Duodenal mucosa (tissue), 2 donors: ENCODE results near the gene CPPED1.

Experiments
- H3K27ac ChIP-seq: one replicate; pipeline ENCODE4 v1.7.0; 2013; ENCODE audit warnings: low read depth, low read length
- H3K27me3 ChIP-seq, 2 donors: one replicate each; pipeline ENCODE4 v1.7.0; 2013; ENCODE audit warnings: low read length in 2 of 2, control low read depth in 1 of 2; ENCODE audit not compliant: insufficient read depth in 2 of 2, control insufficient read depth in 1 of 2
- H3K36me3 ChIP-seq, 2 donors: one replicate each; pipeline ENCODE4 v1.7.0; 2013; ENCODE audit warnings: low read length in 2 of 2, control low read depth in 1 of 2; ENCODE audit not compliant: insufficient read depth in 2 of 2, control insufficient read depth in 1 of 2
- H3K4me1 ChIP-seq, 2 donors: one replicate each; pipeline ENCODE4 v1.7.0; 2013; ENCODE audit warnings: low read length in 2 of 2, control low read depth in 1 of 2; ENCODE audit not compliant: insufficient read depth in 2 of 2, control insufficient read depth in 1 of 2
- H3K4me3 ChIP-seq, 2 donors: one replicate each; pipeline ENCODE4 v1.7.0; 2013; ENCODE audit warnings: low read length in 2 of 2, low read depth in 1 of 2
- H3K9ac ChIP-seq, 2 donors: one replicate each; pipeline ENCODE4 v1.7.0; 2013; ENCODE audit warnings: low read length in 2 of 2, low read depth in 1 of 2
- H3K9me3 ChIP-seq, 2 donors: one replicate each; pipeline ENCODE4 v1.7.0; 2013; ENCODE audit warnings: low read length in 2 of 2, control low read depth in 1 of 2; ENCODE audit not compliant: control insufficient read depth in 1 of 2

Gene CPPED1

GRCh38 chr16:12690024-12690423 lies 113.7 kb downstream of the CPPED1 start:
- no peak overlapping the region for H3K4me3 ChIP-seq
- no peaks in the 10 kb centered on the region for H3K9me3 ChIP-seq
- H3K36me3 ChIP-seq = peaks cover 0 to 8% of the 10 kb centered on the region in 2 donors

GRCh38 chr16:12688951-12689850 lies 114.5 kb downstream of the CPPED1 start:
- H3K4me1 ChIP-seq = no peaks in the 10 kb centered on the region
- no peaks in the 10 kb centered on the region for H3K9me3 ChIP-seq
- H3K9ac ChIP-seq = no peak overlapping the region
- no peaks in the 10 kb centered on the region for H3K27me3 ChIP-seq
- no peak overlapping the region for H3K4me3 ChIP-seq
- peaks cover 0 to 8% of the 10 kb centered on the region in 2 donors for H3K36me3 ChIP-seq
- no peak overlapping the region for H3K27ac ChIP-seq

More at GRCh38 chr16:12690024-12690423, 113.7 kb downstream of the CPPED1 start:
- no peak overlapping the region for H3K9ac ChIP-seq
- no peaks in the 10 kb centered on the region for H3K4me1 ChIP-seq
- no peaks in the 10 kb centered on the region for H3K27me3 ChIP-seq
- H3K27ac ChIP-seq = no peak overlapping the region

GRCh38 chr16:12685806-12686205 lies 117.9 kb downstream of the CPPED1 start:
- Histone ChIP-seq H3K4me1 (no peaks in the 10 kb centered on the region), H3K27me3 (no peaks in the 10 kb centered on the region), H3K27ac (no peak overlapping the region), H3K4me3 (no peak overlapping the region), H3K9me3 (no peaks in the 10 kb centered on the region), H3K36me3 (peaks cover 5 to 6% of the 10 kb centered on the region in 2 donors), H3K9ac (no peak overlapping the region)

GRCh38 chr16:12682432-12683165 lies 121.1 kb downstream of the CPPED1 start:
- Histone ChIP-seq H3K9ac (no peak overlapping the region), H3K27ac (no peak overlapping the region), H3K4me3 (no peak overlapping the region)

GRCh38 chr16:12681653-12682052 lies 122.0 kb downstream of the CPPED1 start:
- peaks cover 0 to 4% of the 10 kb centered on the region in 2 donors for H3K9me3 ChIP-seq
- no peaks in the 10 kb centered on the region for H3K27me3 ChIP-seq
- H3K4me3 ChIP-seq = no peak overlapping the region
- H3K27ac ChIP-seq = no peak overlapping the region
- no peak overlapping the region for H3K9ac ChIP-seq
- H3K36me3 ChIP-seq = peaks cover 6 to 9% of the 10 kb centered on the region in 2 donors
- no peaks in the 10 kb centered on the region for H3K4me1 ChIP-seq

More at GRCh38 chr16:12682432-12683165, 121.1 kb downstream of the CPPED1 start:
- no peaks in the 10 kb centered on the region for H3K4me1 ChIP-seq
- H3K27me3 ChIP-seq = no peaks in the 10 kb centered on the region
- peaks cover 0 to 4% of the 10 kb centered on the region in 2 donors for H3K9me3 ChIP-seq
- H3K36me3 ChIP-seq = peaks cover 6 to 9% of the 10 kb centered on the region in 2 donors

GRCh38 chr16:12680531-12680930 lies 123.2 kb downstream of the CPPED1 start:
- Histone ChIP-seq H3K27ac (no peak overlapping the region), H3K9ac (no peak overlapping the region), H3K4me1 (no peaks in the 10 kb centered on the region), H3K36me3 (peaks cover 6 to 9% of the 10 kb centered on the region in 2 donors), H3K9me3 (peaks cover 0 to 4% of the 10 kb centered on the region in 2 donors), H3K27me3 (no peaks in the 10 kb centered on the region), H3K4me3 (no peak overlapping the region)

- Histone ChIP-seq H3K27me3 (no peaks in the 10 kb centered on the region), H3K9ac (no peak overlapping the region), H3K27ac (no peak overlapping the region), H3K9me3 (peaks cover 0 to 4% of the 10 kb centered on the region in 2 donors), H3K36me3 (peaks cover 7 to 9% of the 10 kb centered on the region in 2 donors), H3K4me3 (no peak overlapping the region), H3K4me1 (no peaks in the 10 kb centered on the region)
These were observed 123.9 kb downstream of the CPPED1 start for GRCh38 chr16:12679660-12680272.

GRCh38 chr16:12678983-12679382 lies 124.7 kb downstream of the CPPED1 start:
- Histone ChIP-seq H3K9me3 (peaks cover 0 to 4% of the 10 kb centered on the region in 2 donors), H3K27ac (no peak overlapping the region), H3K36me3 (peaks cover 9 to 10% of the 10 kb centered on the region in 2 donors), H3K9ac (no peak overlapping the region), H3K4me1 (no peaks in the 10 kb centered on the region), H3K27me3 (no peaks in the 10 kb centered on the region), H3K4me3 (no peak overlapping the region)

- Histone ChIP-seq H3K36me3 (peaks cover 3 to 4% of the 10 kb centered on the region in 2 donors), H3K27ac (no peak overlapping the region), H3K27me3 (no peaks in the 10 kb centered on the region), H3K4me1 (no peaks in the 10 kb centered on the region), H3K9me3 (peaks cover 0 to 4% of the 10 kb centered on the region in 2 donors), H3K4me3 (no peak overlapping the region), H3K9ac (no peak overlapping the region)
These were observed 126.2 kb downstream of the CPPED1 start for GRCh38 chr16:12677502-12677901.
